Measurements from ENCODE around the gene NEK7. TPM values are rescaled to one million over a fixed set of nuclear protein-coding genes. Genes with fewer than 3 reads are reported as not detected.

The NEK7 gene
- total and polyA plus RNA-seq, 2 of the 4 experiments (the other 2 are of a cell fraction), result 89.0 to 467 TPM

- DNase-seq (no peak), ATAC-seq (ENCODE audit: low read depth) (no peak)
- H3K56ac ChIP-seq (ENCODE audit: extremely low read depth, insufficient read depth, low read length), result no peak overlapping the region
- TF ChIP-seq CEBPB (IDR thresholded peaks at IDR 0.05; ENCODE audit: low read depth, low read length) (no peak), MXI1 (IDR thresholded peaks at IDR 0.05; ENCODE audit: borderline replicate concordance, low read depth, low read length) (no peak), MAZ (IDR thresholded peaks at IDR 0.05; ENCODE audit: borderline replicate concordance, low read depth, low read length) (no peak), NFE2L2 (IDR thresholded peaks at IDR 0.05; ENCODE audit: low read depth, low read length) (no peak), RCOR1 (IDR thresholded peaks at IDR 0.05; ENCODE audit: insufficient replicate concordance, low read length) (no peak), BHLHE40 (IDR thresholded peaks at IDR 0.05; ENCODE audit: low read depth, low read length) (no peak), SMC3 (IDR thresholded peaks at IDR 0.05; ENCODE audit: low read depth, low read length) (no peak), RFX5 (IDR thresholded peaks at IDR 0.05; ENCODE audit: low read depth, low read length) (no peak), FOS (IDR thresholded peaks at IDR 0.05; ENCODE audit: low read depth, low read length) (no peak), USF2 (IDR thresholded peaks at IDR 0.05; ENCODE audit: low read depth, low read length) (no peak), RAD21 (IDR thresholded peaks at IDR 0.05; ENCODE audit: low read length) (no peak), CHD1 (IDR thresholded peaks at IDR 0.05; ENCODE audit: low read depth, low read length) (no peak), MAFK (IDR thresholded peaks at IDR 0.05; ENCODE audit: low read depth, low read length) (no peak)
- TF ChIP-seq, protein P1, sequence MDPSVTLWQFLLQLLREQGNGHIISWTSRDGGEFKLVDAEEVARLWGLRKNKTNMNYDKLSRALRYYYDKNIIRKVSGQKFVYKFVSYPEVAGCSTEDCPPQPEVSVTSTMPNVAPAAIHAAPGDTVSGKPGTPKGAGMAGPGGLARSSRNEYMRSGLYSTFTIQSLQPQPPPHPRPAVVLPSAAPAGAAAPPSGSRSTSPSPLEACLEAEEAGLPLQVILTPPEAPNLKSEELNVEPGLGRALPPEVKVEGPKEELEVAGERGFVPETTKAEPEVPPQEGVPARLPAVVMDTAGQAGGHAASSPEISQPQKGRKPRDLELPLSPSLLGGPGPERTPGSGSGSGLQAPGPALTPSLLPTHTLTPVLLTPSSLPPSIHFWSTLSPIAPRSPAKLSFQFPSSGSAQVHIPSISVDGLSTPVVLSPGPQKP (IDR thresholded peaks at IDR 0.05; ENCODE audit: borderline replicate concordance, low read depth, low read length), result no peak
- dilution Hi-C loops (cut with HindIII; ENCODE audit: low sequenced_read_pairs, unreplicated experiment) (no loop called here), in situ Hi-C loops (cut with MboI; ENCODE audit: low sequenced_read_pairs) (no loop called here), intact Hi-C loops (cut with micrococcal nuclease) (no loop called here)
- no peaks in the 10 kb centered on the region for H3K27me3 ChIP-seq (ENCODE audit: control insufficient read depth, insufficient read depth, low read length)
- no peak overlapping the region for H2AK9ac ChIP-seq (replicated peaks; ENCODE audit: low read depth, low read length, poor library complexity)
- H3K4me2 ChIP-seq (ENCODE audit: low read depth, low read length), result no peak overlapping the region
- no CpG with 5 or more reads among the region's 3 CpGs for whole genome bisulfite sequencing, 2 experiments (ENCODE audit: extremely low coverage in 2 of 2, insufficient read length in 1 of 2)
- H3K23ac ChIP-seq (ENCODE audit: low read depth, low read length), result no peak overlapping the region
- H3K36me3 ChIP-seq (ENCODE audit: control insufficient read depth, insufficient read depth, low read length), result no peaks in the 10 kb centered on the region
- H3K9me1 ChIP-seq (ENCODE audit: insufficient read depth, low read length), result no peaks in the 10 kb centered on the region
- H4K20me1 ChIP-seq (ENCODE audit: insufficient read depth, low read length), result no peaks in the 10 kb centered on the region
- no peak overlapping the region for H3K4me3 ChIP-seq (ENCODE audit: insufficient read depth, low read depth, low read length)
- no peak overlapping the region for H2AK5ac ChIP-seq (ENCODE audit: low read depth, low read length)
- no peak overlapping the region for H2BK120ac ChIP-seq (ENCODE audit: low read depth, low read length)
- H3K4me1 ChIP-seq (ENCODE audit: control insufficient read depth, insufficient read depth, low read length), result no peaks in the 10 kb centered on the region
- H3K9ac ChIP-seq (ENCODE audit: low read depth, low read length), result no peak overlapping the region
- no peak overlapping the region for H2BK20ac ChIP-seq (ENCODE audit: low read depth, low read length)
- BruUV-seq (replicated peaks), result no TSS peak
- no peaks in the 10 kb centered on the region for H3K79me1 ChIP-seq (ENCODE audit: low read depth in 1 of 2, low read length in 2 of 2)
- H2BK15ac ChIP-seq (ENCODE audit: low read depth, low read length), result no peak overlapping the region
- H4K8ac ChIP-seq (ENCODE audit: low read depth in 2 of 2, low read length in 2 of 2), result no peak overlapping the region
- H3K9me3 ChIP-seq (ENCODE audit: control insufficient read depth, insufficient read depth, low read length), result no peaks in the 10 kb centered on the region
- no peak overlapping the region for H3K4ac ChIP-seq (ENCODE audit: low read depth, low read length)
- H3K14ac ChIP-seq (replicated peaks; ENCODE audit: low read depth, low read length), result no peak overlapping the region
- POLR2A ChIA-PET (ENCODE audit: unreplicated experiment), result no interaction called here
- no peak overlapping the region for H3K18ac ChIP-seq (ENCODE audit: low read depth, low read length)
- H4K91ac ChIP-seq (ENCODE audit: insufficient read depth, low read depth, low read length), result no peak overlapping the region
- CTCF ChIA-PET, result no interaction called here
- H4K5ac ChIP-seq (ENCODE audit: low read depth, low read length), result no peak overlapping the region
- H3K27ac ChIP-seq (ENCODE audit: insufficient read depth, low read length), result no peak overlapping the region
- H2BK5ac ChIP-seq (ENCODE audit: low read depth, low read length, poor library complexity, severe bottlenecking), result no peak overlapping the region
- no peak overlapping the region for H2AFZ ChIP-seq (replicated peaks; ENCODE audit: low read length, poor library complexity)
Measured at GRCh38 chr1:198326232-198326631, 169.4 kb downstream of the NEK7 start.
